Stimulated activated CD8-positive, alpha-beta memory T cell treated with anti-CD3 and anti-CD28 coated beads, Interleukin-12 subunit alpha, Interleukin-12 subunit beta, amount 100 ng/mL, for 4 hours (primary cell): Measurements from ENCODE around the gene ZMIZ1.
A peak's percentile ranks its signal among the peaks of the same experiment; 100 is the strongest.

Experiments
- DNase-seq: peaks from one replicate; pipeline ENCODE4 v3.0.0-alpha.2; 2020; ENCODE audit warnings: low read depth

ZMIZ1 gene

DNA sequence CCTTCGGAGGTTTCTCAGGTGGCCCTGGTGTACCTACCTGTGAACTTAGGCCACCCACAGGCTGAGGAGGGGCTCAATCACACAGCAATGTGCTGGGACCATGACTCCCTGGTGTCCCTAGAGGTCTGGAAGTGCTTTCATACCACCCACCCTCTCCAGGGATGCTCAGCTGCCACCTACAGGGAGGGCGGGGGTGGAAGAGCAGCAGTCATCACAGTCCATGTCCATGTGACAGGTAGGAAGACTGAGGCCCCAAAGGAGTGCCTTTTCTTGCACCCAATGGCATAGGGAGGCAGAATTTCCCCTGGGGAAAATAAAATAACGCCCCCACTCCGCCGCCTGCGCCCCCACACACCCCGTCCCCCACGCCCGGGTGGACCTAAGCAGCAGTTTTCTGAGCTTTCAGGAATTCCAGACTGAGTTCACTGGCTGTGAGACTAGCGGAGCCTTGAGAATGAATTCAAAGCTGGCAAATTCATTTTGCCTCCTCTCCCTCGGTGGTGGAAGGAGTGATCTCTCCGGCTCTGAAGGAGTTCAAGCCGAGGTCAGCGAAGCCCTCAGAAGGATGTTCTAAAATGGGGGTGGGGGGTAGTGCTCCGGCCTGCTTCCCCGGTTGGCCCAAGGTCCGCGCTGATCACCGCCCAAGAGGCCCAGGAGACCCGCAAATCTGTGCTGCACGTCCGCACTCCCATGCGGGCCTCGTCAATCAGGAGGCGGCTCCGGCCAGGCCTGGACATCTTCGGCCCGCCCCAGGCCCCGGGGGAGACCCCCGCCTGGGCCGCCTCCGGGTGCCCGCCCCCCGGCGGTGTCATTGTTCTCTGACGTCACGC lies 2.1 kb upstream of the ZMIZ1 start:
- no peak for DNase-seq

DNA sequence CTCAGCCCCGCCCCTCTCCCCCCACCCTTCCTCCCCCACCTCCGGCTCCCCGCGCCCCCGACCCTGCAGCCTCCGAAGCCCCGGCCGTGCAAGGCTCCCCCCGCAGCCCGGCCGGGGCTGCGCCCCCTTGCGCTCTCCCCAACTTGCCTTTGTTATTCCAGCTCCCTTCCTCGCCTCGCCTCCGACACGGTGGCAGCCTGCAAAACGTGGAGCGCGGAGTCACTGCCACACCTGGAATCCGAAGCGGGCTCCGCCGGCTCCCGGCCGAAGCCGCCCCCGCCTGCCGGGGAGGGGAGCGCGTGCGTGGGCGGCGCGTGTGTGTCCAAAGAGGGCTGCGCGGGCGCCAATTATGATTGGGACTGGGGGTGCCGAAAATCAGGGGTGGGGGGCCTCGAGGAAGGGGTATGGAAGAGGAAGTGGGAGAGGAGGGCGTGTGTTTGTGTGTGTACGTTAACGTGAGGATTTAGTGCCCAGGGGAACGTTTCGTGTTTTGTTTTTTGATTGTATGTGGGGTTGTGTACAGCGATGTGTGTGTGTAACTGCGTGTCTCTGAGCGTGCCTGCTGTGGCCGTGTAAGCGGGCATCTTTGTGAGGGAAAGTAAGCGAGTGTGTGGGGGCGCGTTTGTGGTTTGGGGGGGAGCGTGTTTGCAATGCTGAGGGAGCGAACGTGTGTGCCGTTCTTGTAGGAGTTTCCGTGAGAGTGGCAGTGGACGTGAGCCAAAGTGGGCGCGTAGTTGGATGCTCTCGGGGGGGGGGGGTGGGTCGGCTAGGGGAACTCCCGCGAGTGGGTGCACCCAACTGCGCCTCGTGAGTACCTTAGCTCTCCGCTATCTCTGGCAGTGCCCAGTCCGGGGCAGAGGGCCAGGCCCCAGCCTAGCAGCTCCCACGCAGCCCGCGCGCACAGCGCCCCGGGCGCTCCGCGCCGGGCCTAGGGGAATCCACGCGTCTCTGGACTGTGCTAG lies 1.2 kb upstream of the ZMIZ1 start:
- DNase-seq, result peak; percentile 71

DNA sequence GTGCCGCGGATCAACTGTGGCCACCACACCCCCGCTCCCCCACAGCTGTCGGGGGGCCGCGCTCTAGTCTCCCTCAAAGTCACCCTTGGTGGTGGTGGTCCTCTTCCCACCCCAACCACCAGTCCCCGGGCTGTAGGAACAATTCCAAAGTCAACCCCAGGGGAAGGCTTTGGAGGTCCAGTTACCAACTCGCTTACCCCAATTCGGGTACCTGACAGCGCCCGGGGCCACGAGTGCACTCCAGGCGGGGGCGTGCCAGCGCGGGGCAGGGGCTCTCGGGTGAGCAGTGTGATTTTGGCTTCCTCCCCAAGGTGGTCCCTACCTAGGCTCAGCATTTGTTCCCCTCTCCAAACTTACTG lies 584 bp upstream of the ZMIZ1 start:
- peak; percentile 24 for DNase-seq

DNA sequence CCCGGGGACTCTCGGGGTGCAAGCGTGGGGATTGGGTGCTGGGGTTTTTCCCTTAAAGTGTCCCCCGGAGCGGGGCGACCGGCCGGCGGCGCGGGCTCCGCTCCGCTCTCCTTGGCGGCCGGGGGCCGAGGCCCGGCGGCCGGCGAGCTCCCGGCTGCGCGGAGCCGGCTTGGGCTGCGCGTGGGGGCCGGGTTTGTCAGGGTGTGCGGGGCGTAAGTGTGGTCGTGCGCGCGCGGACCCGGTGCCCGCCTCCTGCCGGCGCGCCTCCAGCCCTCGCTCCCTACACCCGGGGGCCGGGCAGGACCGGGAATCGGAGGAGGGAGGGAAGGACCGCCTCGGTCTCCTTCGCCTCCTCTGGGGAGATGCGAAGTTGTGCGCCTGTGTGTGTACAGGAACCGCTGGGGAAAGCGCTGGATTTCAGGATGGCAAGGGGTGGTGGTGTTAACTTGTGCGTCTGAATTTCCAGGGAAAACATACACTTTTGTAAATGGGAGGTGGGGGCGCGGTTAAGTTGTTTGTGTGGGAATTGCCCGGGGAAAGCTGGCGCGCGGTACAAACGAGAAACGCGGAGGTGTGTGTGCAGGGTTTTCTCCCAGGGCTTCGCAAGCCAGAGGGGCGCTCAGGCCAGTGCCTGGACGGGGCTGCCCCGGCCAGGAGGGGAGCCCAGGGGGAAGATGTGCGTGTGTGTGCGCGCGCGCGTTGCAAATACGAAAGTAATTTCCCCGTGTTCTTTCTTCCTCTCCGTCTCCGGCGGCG lies 737 bp downstream of the ZMIZ1 start:
- DNase-seq, result peak; percentile 35

DNA sequence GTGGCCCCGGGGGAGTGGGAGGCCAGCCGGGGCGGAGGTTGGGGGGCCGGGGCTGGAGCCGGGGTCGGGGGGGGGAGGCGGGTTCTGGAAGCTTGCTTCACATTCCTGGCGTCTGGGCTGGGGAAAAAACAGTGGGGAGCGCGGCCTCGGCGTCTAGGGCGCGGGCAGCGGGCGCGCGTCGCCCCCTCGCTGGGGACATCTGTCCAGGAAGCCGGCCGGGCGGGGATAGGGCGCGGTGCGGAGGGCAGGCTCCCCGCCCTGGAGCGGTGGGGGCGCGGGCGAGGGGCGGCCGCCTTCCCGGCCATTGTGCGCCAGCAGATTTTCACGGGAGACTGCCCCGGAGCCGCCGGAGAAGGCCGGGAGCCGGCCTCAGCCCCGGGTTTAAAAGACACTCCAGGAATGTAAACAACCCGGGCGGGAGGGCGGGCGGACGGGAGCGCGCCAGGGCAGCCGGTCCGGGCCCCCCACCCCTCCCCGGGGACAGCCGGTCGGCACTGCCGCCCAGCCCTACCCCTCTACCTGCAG lies 1.4 kb downstream of the ZMIZ1 start:
- DNase-seq, result no peak

DNA sequence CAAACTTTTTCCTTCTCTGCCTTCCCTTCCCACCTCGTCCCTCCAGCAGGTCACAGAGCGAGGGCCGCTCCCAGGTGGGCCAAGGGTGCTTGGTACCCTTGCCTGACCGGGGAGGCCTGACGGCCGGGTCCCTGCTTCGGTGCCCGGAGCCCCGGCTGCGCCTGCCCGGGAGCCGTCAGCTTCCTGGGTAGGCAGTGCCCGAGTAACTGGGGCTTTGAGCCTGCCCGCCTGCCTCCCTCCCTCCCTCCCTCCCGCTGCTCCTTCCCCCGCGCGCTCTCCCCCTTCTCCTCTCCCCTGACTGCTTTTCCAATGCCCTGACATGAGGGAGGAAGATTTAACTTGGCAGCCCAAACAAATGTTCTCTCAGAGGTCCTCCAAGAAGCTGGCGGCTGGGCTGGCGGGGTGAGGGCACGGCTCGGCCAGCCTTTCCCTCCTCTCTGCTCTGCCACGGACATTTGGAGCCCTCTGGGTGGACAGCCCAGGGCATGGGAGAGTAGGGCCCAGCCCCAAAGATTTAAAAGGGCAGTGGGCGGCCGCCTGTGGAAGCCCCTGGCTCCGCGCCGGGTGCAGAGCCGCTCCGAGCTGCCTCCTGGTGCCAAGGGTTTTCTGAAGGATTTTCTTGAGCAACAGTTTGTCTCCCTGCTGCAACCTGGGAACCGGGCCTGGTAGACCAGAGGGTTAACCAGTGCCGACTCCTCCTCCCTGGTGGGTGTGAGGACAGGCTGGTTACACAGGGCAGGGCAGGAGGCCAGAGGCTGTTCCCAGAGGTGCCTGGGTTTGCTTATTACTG lies 2.0 kb downstream of the ZMIZ1 start:
- DNase-seq, result no peak

DNA sequence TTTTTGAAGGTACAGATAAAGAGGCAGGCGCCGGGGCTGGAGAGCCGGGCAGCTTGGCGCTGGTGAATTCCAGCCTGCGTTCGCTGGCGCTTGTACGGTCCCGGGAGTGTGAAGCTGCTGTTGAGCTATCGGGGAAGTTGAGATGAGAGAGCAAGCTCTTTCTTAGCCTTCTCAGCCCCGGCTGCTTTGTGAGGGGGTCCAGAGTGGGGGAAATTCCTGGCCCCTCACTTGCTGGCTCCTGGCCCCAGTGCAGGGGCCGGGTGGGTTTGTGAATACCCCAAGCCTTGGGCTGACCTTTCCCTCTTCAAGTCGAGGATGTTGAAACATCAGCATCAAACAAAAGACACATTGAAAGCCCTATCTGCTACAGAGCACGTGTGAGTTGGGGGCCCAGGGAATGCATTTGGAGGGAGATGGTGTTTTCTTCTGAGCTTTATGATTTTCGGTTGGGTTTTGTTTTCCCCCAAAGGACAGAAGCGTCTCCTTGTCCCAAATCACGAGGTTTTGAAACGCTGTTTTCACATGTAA lies 2.7 kb downstream of the ZMIZ1 start:
- DNase-seq, result no peak

DNA sequence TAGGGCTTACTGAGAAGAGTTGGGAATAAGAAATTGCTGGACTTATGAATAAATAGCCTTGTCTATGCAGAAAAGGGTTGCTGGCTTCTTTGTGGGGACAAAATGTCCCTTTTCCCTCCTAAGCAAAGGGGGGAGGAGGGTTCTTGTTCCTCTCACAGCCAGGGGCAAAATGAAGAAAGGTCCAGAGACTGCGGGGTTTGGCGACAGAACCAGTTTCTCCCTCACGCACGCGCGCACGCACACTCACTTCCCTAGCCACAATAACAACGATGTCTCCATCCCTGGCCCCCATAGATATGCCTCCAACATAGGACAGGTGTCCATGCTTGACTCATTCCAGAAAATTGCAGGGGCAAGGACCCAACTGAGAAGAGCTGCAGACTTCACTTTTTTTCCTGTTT lies 3.3 kb downstream of the ZMIZ1 start:
- no peak for DNase-seq

GRCh38 chr10:79072994-79073645 lies 4.4 kb downstream of the ZMIZ1 start:
- DNase-seq, result no peak

GRCh38 chr10:79073784-79074432 lies 5.1 kb downstream of the ZMIZ1 start:
- no peak for DNase-seq

DNA sequence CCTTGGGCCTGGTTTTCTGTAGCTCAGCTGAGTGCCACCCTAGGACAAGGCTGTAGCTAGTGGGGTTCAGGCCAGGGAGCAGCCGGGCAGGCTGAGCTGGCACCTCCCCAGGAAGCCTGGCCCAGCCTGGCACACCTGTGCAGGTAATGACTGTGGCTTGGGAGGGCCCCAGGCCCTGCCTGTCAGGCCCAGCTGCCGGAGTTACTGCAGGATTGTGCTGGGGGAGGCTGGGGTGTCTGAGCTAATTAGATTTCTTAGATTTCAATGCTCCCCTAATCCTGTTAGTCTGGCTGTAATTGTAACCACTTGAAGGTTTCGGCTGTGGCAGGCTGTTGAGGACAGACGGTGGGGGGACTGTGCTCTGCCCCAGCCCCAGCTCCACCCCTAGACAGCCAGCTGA lies 6.0 kb downstream of the ZMIZ1 start:
- no peak for DNase-seq

DNA sequence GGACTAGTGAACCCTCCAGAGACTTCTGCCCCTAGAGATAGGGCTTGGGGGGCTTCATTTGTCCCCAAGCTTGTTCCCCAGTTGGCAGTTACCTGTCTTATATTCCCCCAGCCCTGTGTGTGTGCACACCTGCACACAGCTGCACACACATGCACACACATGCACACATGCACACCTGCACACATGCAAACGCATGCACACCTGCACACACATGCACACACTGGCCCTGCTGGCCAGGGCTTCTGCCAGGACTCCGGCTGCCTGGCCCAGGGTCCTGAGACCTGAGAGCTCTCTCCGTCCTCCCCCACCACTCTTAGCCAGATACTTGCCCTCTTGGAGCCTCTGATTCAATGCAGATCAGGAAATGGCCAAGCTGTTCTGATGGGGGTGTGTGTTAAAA lies 6.7 kb downstream of the ZMIZ1 start:
- DNase-seq, result no peak

DNA sequence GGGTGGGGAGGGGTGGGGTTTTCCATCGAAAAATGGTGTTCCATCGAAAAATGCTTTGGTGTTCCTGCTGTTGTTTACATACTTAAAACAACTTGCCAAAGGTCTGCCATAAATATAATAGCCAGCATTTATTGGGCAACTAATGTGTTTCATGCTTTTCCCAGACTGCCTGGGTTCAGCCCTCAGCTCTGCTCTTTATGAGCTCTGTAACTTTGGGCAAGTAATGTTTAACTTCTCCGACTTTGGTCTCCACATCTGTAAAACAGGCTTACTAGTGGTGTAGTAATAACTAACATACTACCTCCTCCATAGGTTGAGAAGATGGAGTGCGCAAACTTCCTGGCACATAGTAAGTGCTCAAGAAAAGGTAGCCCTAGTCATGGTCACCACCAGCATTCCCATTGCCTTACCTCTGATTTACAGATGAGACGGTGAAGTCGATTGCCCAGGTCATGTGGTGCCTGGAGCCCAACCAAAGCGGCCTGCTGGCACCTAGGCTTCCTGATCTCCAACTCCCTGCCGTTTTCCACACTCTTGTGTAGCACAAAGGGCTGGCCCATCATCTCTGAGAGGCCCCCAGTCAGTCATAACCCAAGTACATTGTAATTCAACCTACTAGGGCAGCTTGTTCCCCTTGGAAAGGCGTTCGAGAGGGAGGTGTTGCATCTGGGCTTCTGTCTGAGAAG lies 8.9 kb downstream of the ZMIZ1 start:
- no peak for DNase-seq

DNA sequence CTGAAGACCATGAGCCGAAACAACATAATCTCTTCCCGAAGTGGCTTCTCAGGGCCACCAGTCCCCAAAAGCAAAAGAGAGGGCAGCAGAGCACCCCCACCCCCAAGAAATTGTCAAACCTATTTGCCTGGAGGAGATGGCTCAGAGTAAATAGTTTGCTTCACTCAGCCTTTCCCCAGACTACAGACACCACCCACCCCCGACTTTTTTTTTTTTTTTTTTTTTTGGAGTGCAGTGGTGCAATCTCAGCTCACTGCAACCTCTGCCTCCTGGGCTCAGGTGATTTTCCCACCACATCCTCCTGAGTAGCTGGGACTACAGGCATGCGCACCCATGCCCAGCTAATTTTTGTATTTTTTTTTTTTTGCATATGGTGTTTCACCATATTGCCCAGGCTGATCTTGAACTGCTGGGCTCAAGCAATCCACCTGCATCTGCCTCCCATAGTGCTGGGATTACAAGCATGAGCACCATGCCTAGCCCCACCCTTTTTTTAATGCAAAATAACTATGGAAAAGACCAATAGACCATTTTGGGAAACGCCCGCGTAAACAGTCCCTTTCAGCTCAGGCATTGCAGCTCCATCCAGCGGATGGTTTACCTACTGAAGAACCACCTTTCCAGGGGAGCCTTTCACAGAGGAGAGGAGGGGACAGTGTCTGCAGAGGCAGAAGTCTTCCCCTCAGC lies 9.7 kb downstream of the ZMIZ1 start:
- no peak for DNase-seq

DNA sequence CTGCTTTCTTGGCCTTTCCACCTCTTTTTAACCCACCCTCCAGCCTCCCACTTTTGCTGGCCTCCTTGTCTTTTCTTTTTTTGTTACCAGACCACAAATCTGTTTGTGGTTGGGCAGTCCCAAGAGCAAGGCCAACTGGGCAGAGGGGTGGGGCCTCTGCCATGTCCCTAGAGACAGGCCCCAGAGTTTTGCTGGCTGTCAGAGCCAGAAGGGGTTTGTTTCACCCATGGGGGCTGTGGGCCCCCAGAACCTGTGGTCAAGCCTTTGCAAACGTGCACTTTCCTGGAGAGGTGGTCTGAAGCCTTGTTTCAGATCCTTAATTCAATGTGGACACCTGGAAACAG lies 10.3 kb downstream of the ZMIZ1 start:
- no peak for DNase-seq

- DNase-seq, result no peak
Observed at GRCh38 chr10:79079490-79080355, 11.0 kb downstream of the ZMIZ1 start.

- no peak for DNase-seq
Observed at GRCh38 chr10:79081353-79082034, 12.7 kb downstream of the ZMIZ1 start.

- no peak for DNase-seq
Observed at GRCh38 chr10:79082035-79082373, 13.2 kb downstream of the ZMIZ1 start.
